Measurements from ENCODE around the gene CISH. TPM values are rescaled to one million over a fixed set of nuclear protein-coding genes. Genes with fewer than 3 reads are reported as not detected.

The CISH gene
- total and polyA plus RNA-seq, 9 of the 15 experiments (the other 6 are each of a cell fraction or from before 2014, with no cell fraction given): 1.7 to 47.7 (median 18.3) TPM

- TF ChIP-seq EZH2 (IDR thresholded peaks at IDR 0.05; ENCODE audit: borderline replicate concordance, low read depth, low read length): no peak
These were observed 44.6 kb downstream of the CISH start (continued) for GRCh38 chr3:50567011-50567385.

- H4K20me1 ChIP-seq (replicated peaks; ENCODE audit: control insufficient read depth, insufficient read depth, low read length): no peaks in the 10 kb centered on the region
- no peaks in the 10 kb centered on the region for H3K9me1 ChIP-seq (ENCODE audit: control insufficient read depth, insufficient read depth, low read length)
- DNase-seq (ENCODE audit: extremely low read depth in 1 of 4, low spot score in 3 of 4) (no peak), FAIRE-seq (no peak), ATAC-seq (no peak)
- 0% methylated on average over 1 of the region's 1 CpG for WGBS (ENCODE audit: insufficient coverage, low coverage, missing lambda C conversion rate)
- peaks cover 8 to 22% of the 10 kb centered on the region in 2 experiments; a peak in 4 of 5 replicates for H3K4me1 ChIP-seq (replicated peaks in 1 of 2; ENCODE audit: control insufficient read depth in 2 of 2, insufficient read depth in 2 of 2, low read length in 2 of 2)
- H3K27ac ChIP-seq (ENCODE audit: extremely low read depth, low read depth, low read length): no peak overlapping the region
- BruUV-seq (replicated peaks): no TSS peak
- H3K9ac ChIP-seq (ENCODE audit: insufficient read depth in 1 of 2, low read depth in 2 of 2, low read length in 2 of 2): no peak overlapping the region
- POLR2A ChIA-PET: no interaction called here
- TF ChIP-seq SMARCB1 (IDR thresholded peaks at IDR 0.05; ENCODE audit: insufficient read length, low read depth) (no peak), HMG20A (CRISPR knock-in tag; conservative IDR thresholded peaks at IDR 0.05) (no peak), RCOR1 (IDR thresholded peaks at IDR 0.05; ENCODE audit: borderline replicate concordance in 1 of 2, low read depth in 2 of 2, low read length in 2 of 2) (no peak), NFE2 (IDR thresholded peaks at IDR 0.05; ENCODE audit: low read depth) (no peak), ZMIZ1 (IDR thresholded peaks at IDR 0.05; ENCODE audit: low read depth in 2 of 2, low read length in 2 of 2) (no peak), THAP7 (CRISPR knock-in tag; IDR thresholded peaks at IDR 0.05) (no peak)
- H3K27me3 ChIP-seq (ENCODE audit: control insufficient read depth in 2 of 2, insufficient read depth in 2 of 2, low read length in 2 of 2): no peaks in the 10 kb centered on the region
- H2AFZ ChIP-seq (ENCODE audit: low read depth, low read length): no peak overlapping the region
- intact Hi-C loops (cut with micrococcal nuclease) (no loop called here), in situ Hi-C loops (cut with MboI) (no loop called here)
- no peaks in the 10 kb centered on the region for H3K9me3 ChIP-seq (replicated peaks; ENCODE audit: control insufficient read depth, insufficient read depth, low read depth, low read length)
- CTCF ChIA-PET (ENCODE audit: low intra/inter-chr PET ratio): no interaction called here
- H3K36me3 ChIP-seq (ENCODE audit: control insufficient read depth, insufficient read depth, low read length): no peaks in the 10 kb centered on the region
- no peak overlapping the region for H3K4me2 ChIP-seq (ENCODE audit: insufficient read depth, low read length)
- no peak overlapping the region for H3K4me3 ChIP-seq
- H3K79me2 ChIP-seq (ENCODE audit: control insufficient read depth, insufficient read depth, low read length): no peaks in the 10 kb centered on the region; the same call in 2 of the 3 replicates
These were observed 47.3 kb downstream of the CISH start for GRCh38 chr3:50564321-50564720.

Measured in K562 (cell line).